ENCODE results near the gene HSD17B12. TPM values are rescaled to one million over a fixed set of nuclear protein-coding genes. Genes with fewer than 3 reads are reported as not detected.

The HSD17B12 gene
- total RNA-seq, 1 experiment from 2014 or later = 106 TPM

- Histone ChIP-seq H3K36me3 (ENCODE audit: control insufficient read depth, insufficient read depth, low read length) (peaks cover 3% of the 10 kb centered on the region; the same call in 1 of the 2 replicates), H3K9me3 (ENCODE audit: control insufficient read depth, insufficient read depth, low read depth, low read length) (no peaks in the 10 kb centered on the region; the same call in 1 of the 2 replicates), H3K27me3 (ENCODE audit: control insufficient read depth, insufficient read depth, low read length) (no peaks in the 10 kb centered on the region), H3K4me3 (ENCODE audit: low read depth in 2 of 2, low read length in 2 of 2) (no peak overlapping the region), H3K4me1 (ENCODE audit: control insufficient read depth, insufficient read depth, low read length) (no peaks in the 10 kb centered on the region), H3K27ac (ENCODE audit: low read length) (no peak overlapping the region)
- ChIA-PET CTCF (no interaction called here), POLR2A (no interaction called here)
- in situ Hi-C loops (cut with HindIII; ENCODE audit: low pct_unique_long_range_greater_than_20kb, low sequenced_read_pairs) (no loop called here), intact Hi-C loops (cut with micrococcal nuclease; ENCODE audit: unreplicated experiment) (no loop called here)
- TF ChIP-seq POLR2AphosphoS5 (IDR thresholded peaks at IDR 0.05; ENCODE audit: low read depth, low read length) = no peak
- no peak for TF ChIP-seq REST (IDR thresholded peaks at IDR 0.05; ENCODE audit: insufficient read depth in 1 of 2, low read depth in 2 of 2, low read length in 1 of 2)
- no peak for TF ChIP-seq TCF7L2 (IDR thresholded peaks at IDR 0.05; ENCODE audit: low read depth, low read length)
- no peak for TF ChIP-seq CTCF (IDR thresholded peaks at IDR 0.05)
- no peak for TF ChIP-seq SIN3A (IDR thresholded peaks at IDR 0.05; ENCODE audit: borderline replicate concordance, insufficient read depth, low read depth, low read length)
- ATAC-seq (no peak), DNase-seq (ENCODE audit: low read depth, low spot score) (no peak)
- BruUV-seq (replicated peaks) = no TSS peak
These were observed 176.5 kb downstream of the HSD17B12 start for GRCh38 chr11:43856993-43857392.

- TF ChIP-seq SIN3A (IDR thresholded peaks at IDR 0.05; ENCODE audit: borderline replicate concordance, insufficient read depth, low read depth, low read length) (no peak), REST (IDR thresholded peaks at IDR 0.05; ENCODE audit: insufficient read depth in 1 of 2, low read depth in 2 of 2, low read length in 1 of 2) (no peak), CTCF (IDR thresholded peaks at IDR 0.05) (no peak), POLR2AphosphoS5 (IDR thresholded peaks at IDR 0.05; ENCODE audit: low read depth, low read length) (no peak), TCF7L2 (IDR thresholded peaks at IDR 0.05; ENCODE audit: low read depth, low read length) (no peak)
- ChIA-PET CTCF (no interaction called here), POLR2A (no interaction called here)
- intact Hi-C loops (cut with micrococcal nuclease; ENCODE audit: unreplicated experiment) = no loop called here
- H3K4me3 ChIP-seq (ENCODE audit: low read depth in 2 of 2, low read length in 2 of 2) = no peak overlapping the region
- DNase-seq (ENCODE audit: low read depth, low spot score) (no peak), ATAC-seq (no peak)
- no peaks in the 10 kb centered on the region for H3K36me3 ChIP-seq (ENCODE audit: control insufficient read depth, insufficient read depth, low read length)
- H3K27ac ChIP-seq (ENCODE audit: low read length) = no peak overlapping the region
- no TSS peak for BruUV-seq (replicated peaks)
- no peaks in the 10 kb centered on the region for H3K4me1 ChIP-seq (ENCODE audit: control insufficient read depth, insufficient read depth, low read length)
- in situ Hi-C loops (cut with HindIII; ENCODE audit: low pct_unique_long_range_greater_than_20kb, low sequenced_read_pairs) = no loop called here
- H3K27me3 ChIP-seq (ENCODE audit: control insufficient read depth, insufficient read depth, low read length) = no peaks in the 10 kb centered on the region
- H3K9me3 ChIP-seq (ENCODE audit: control insufficient read depth, insufficient read depth, low read depth, low read length) = no peaks in the 10 kb centered on the region; the same call in 1 of the 2 replicates
These were observed 180.6 kb downstream of the HSD17B12 start for GRCh38 chr11:43861141-43861540.

All from Panc1 (cell line).